ENCODE results near the gene MORF4L2. TPM values are rescaled to one million over a fixed set of nuclear protein-coding genes. Genes with fewer than 3 reads are reported as not detected.
"Not testable (repeated sequence)": the region's sequence is repeated elsewhere in the genome, so short reads cannot be mapped to it uniquely, and the experiment has no call there.

The MORF4L2 gene
- total RNA-seq, 6 experiments from 2014 or later, result 148 to 252 (median 183) TPM

- 54% methylated on average over 5 of the region's 5 CpGs for WGBS (ENCODE audit: insufficient coverage, low coverage, low lambda C conversion rate, missing lambda C conversion rate)
Observed at GRCh38 chrX:103658681-103659433, 27.6 kb downstream of the MORF4L2 start.

GRCh38 chrX:103657066-103657465 lies 29.4 kb downstream of the MORF4L2 start:
- H3K27me3 ChIP-seq; H3K4me3 ChIP-seq; H3K27ac ChIP-seq; DNase-seq; H3K36me3 ChIP-seq; ATAC-seq; H3K9me3 ChIP-seq; H3K4me1 ChIP-seq; intact Hi-C loops (cut with DNase I): not testable (repeated sequence)
- 74% methylated on average over 2 of the region's 2 CpGs for WGBS (ENCODE audit: insufficient coverage, low coverage, low lambda C conversion rate, missing lambda C conversion rate)

More at GRCh38 chrX:103658681-103659433, 27.6 kb downstream of the MORF4L2 start:
- no peak overlapping the region for H3K27ac ChIP-seq
- H3K4me3 ChIP-seq, result no peak overlapping the region
- no peaks in the 10 kb centered on the region for H3K4me1 ChIP-seq
- TF ChIP-seq POLR2A (IDR thresholded peaks at IDR 0.05) (no peak), CTCF (IDR thresholded peaks at IDR 0.05) (no peak)
- H3K9me3 ChIP-seq, result no peaks in the 10 kb centered on the region
- intact Hi-C loops (cut with DNase I), result no loop called here
- no peaks in the 10 kb centered on the region for H3K36me3 ChIP-seq
- no peak for DNase-seq
- no peaks in the 10 kb centered on the region for H3K27me3 ChIP-seq
- no peak for ATAC-seq

- Histone ChIP-seq H3K27ac (no peak overlapping the region), H3K4me3 (no peak overlapping the region), H3K36me3 (no peaks in the 10 kb centered on the region), H3K4me1 (no peaks in the 10 kb centered on the region), H3K27me3 (no peaks in the 10 kb centered on the region), H3K9me3 (no peaks in the 10 kb centered on the region)
- TF ChIP-seq POLR2A (IDR thresholded peaks at IDR 0.05) (no peak), CTCF (IDR thresholded peaks at IDR 0.05) (no peak)
- 18% methylated on average over 3 of the region's 3 CpGs for WGBS (ENCODE audit: insufficient coverage, low coverage, low lambda C conversion rate, missing lambda C conversion rate)
- DNase-seq, result no peak
- peak in 1 of 4 donors; percentile 22 for ATAC-seq
- intact Hi-C loops (cut with DNase I), result no loop called here
Observed at GRCh38 chrX:103656617-103657016, 29.9 kb downstream of the MORF4L2 start.

GRCh38 chrX:103655230-103656000 lies 31.1 kb downstream of the MORF4L2 start:
- DNase-seq; ATAC-seq; H3K27me3 ChIP-seq; intact Hi-C loops (cut with DNase I); H3K27ac ChIP-seq; H3K4me1 ChIP-seq; H3K9me3 ChIP-seq; H3K36me3 ChIP-seq; H3K4me3 ChIP-seq: not testable (repeated sequence)
- 79% methylated on average over 2 of the region's 7 CpGs for WGBS (ENCODE audit: insufficient coverage, low coverage, low lambda C conversion rate, missing lambda C conversion rate)

- Histone ChIP-seq H3K9me3 (no peaks in the 10 kb centered on the region), H3K36me3 (no peaks in the 10 kb centered on the region), H3K4me1 (no peaks in the 10 kb centered on the region), H3K27me3 (no peaks in the 10 kb centered on the region), H3K27ac (no peak overlapping the region), H3K4me3 (no peak overlapping the region)
- intact Hi-C loops (cut with DNase I), result no loop called here
- ATAC-seq (no peak), DNase-seq (no peak)
- WGBS (ENCODE audit: insufficient coverage, low coverage, low lambda C conversion rate, missing lambda C conversion rate), result 72% methylated on average over 2 of the region's 2 CpGs
- no peak for TF ChIP-seq POLR2A (IDR thresholded peaks at IDR 0.05)
- no peak for TF ChIP-seq CTCF (IDR thresholded peaks at IDR 0.05)
Observed at GRCh38 chrX:103651151-103651773, 35.2 kb downstream of the MORF4L2 start.
